NCI-H748 (cell line): ENCODE measurements around the gene NUP160.
"Not testable (repeated sequence)": the region's sequence is repeated elsewhere in the genome, so short reads cannot be mapped to it uniquely, and the experiment has no call there.

Source experiments
- DNase-seq: peaks from one replicate; lab custom pipeline; 2025; ENCODE audit not compliant: unreplicated experiment; lab: John Stamatoyannopoulos, UW

Gene NUP160

GRCh38 chr11:47864901-47865300 lies 16.8 kb upstream of the NUP160 start:
- DNase-seq, result no peak

GRCh38 chr11:47863898-47864430 lies 15.8 kb upstream of the NUP160 start:
- DNase-seq, result no peak

- DNase-seq, result no peak
These were observed 15.2 kb upstream of the NUP160 start for GRCh38 chr11:47863189-47863897.

GRCh38 chr11:47861728-47862127 lies 13.6 kb upstream of the NUP160 start:
- no peak for DNase-seq

GRCh38 chr11:47860536-47860935 lies 12.4 kb upstream of the NUP160 start:
- DNase-seq, result no peak

- no peak for DNase-seq
These were observed 9.9 kb upstream of the NUP160 start for GRCh38 chr11:47857892-47858543.

- DNase-seq, result no peak
These were observed 9.3 kb upstream of the NUP160 start for GRCh38 chr11:47857485-47857884.

GRCh38 chr11:47856186-47856585 lies 8.0 kb upstream of the NUP160 start:
- DNase-seq, result no peak

- DNase-seq, result no peak
These were observed 6.5 kb upstream of the NUP160 start for GRCh38 chr11:47854667-47855066.

- no peak for DNase-seq
These were observed 3.9 kb upstream of the NUP160 start for GRCh38 chr11:47852053-47852452.

- no peak for DNase-seq
These were observed 2.2 kb upstream of the NUP160 start for GRCh38 chr11:47850337-47850736.

- no peak for DNase-seq
These were observed 578 bp upstream of the NUP160 start for GRCh38 chr11:47848700-47849155.

- no peak for DNase-seq
These were observed 636 bp downstream of the NUP160 start for GRCh38 chr11:47847537-47847891.

- DNase-seq, result no peak
These were observed 1.2 kb downstream of the NUP160 start for GRCh38 chr11:47846998-47847397.

GRCh38 chr11:47843361-47844055 lies 4.6 kb downstream of the NUP160 start:
- DNase-seq, result no peak

- no peak for DNase-seq
These were observed 5.4 kb downstream of the NUP160 start for GRCh38 chr11:47842749-47843148.

GRCh38 chr11:47837929-47838328 lies 10.2 kb downstream of the NUP160 start:
- DNase-seq, result no peak

GRCh38 chr11:47837292-47837691 lies 10.9 kb downstream of the NUP160 start:
- no peak for DNase-seq

- DNase-seq, result not testable (repeated sequence)
These were observed 18.1 kb downstream of the NUP160 start for GRCh38 chr11:47830013-47830412.

GRCh38 chr11:47828284-47828683 lies 19.9 kb downstream of the NUP160 start:
- DNase-seq, result no peak

- not testable (repeated sequence) for DNase-seq
These were observed 25.5 kb downstream of the NUP160 start for GRCh38 chr11:47822664-47823063.

GRCh38 chr11:47819743-47820142 lies 28.4 kb downstream of the NUP160 start:
- DNase-seq, result no peak
